Measurements from ENCODE around the gene PFDN1.
"Not testable (repeated sequence)": the region's sequence is repeated elsewhere in the genome, so short reads cannot be mapped to it uniquely, and the experiment has no call there.

The PFDN1 gene

DNA sequence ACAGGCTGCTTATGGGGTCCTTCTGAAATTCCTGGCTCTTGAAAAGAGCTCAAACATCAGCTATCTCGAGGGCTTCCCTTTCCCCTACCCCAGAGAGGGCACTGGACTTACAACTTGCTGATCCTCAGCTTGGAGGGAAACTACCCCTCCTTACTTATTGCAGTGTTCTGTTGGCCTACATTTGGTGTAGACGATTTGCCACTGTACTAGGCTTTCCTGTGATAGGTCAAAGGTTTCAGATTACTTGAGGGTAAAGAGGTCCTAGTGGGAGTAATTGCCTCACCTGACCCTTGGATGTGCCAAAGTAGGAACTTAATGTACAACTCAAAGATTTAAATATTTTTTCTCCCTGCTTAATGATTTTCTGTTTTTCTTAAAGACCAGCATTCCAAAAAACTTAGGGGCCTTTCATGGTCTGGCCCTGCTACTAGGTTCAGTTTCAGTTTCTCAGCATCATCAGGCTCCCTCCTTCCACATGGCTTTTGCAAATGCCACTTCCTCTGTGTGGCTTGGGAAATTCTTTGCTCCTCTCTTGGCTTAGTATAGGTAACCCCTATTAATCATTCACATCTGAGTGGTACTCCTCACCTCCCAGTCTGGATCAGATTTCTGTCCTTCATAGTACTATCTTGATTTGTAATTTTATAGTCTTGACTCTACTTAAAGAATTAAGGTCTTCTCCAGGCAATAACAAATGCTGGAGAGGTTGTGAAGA lies 95.5 kb downstream of the PFDN1 start:
- no peak for DNase-seq

DNA sequence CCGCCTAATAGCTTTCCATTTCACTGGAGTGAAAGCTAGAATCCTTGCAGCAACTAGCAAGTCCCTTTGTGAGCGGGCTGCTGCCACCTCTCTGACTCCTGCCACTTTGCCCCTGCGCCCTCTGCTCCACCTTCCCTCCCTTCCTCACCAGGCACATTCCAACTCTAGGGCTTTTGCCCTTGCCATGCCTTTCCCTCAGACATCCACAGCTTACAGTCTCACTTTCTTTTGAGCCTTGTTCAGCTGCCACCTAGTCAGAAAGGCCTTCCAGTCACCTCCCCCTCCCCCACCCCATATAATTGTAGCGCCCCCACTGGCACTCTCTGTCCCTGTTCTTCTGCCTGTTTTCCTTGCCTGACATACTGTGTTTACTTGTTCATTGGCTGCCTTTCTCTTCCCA lies 96.9 kb downstream of the PFDN1 start:
- DNase-seq: no peak

DNA sequence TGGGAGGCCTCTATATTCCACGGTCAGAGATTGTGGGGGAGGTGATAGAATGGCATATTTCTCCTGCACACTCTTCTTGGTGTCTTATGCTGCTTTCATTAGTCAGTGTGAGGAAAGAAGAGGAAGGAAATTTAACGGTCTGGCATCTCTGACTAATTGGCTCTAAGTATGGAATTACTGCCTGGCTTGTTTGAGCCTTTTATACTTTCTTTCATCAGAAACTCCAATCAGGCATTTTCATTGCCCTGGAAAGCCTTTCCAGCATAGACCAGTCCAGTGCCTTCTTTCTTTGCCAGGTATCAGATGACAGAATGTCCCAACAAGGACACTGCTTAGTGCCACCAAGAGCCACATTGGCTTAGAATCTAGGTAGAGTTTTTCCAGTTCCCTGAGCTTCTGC lies 97.7 kb downstream of the PFDN1 start:
- DNase-seq: no peak

DNA sequence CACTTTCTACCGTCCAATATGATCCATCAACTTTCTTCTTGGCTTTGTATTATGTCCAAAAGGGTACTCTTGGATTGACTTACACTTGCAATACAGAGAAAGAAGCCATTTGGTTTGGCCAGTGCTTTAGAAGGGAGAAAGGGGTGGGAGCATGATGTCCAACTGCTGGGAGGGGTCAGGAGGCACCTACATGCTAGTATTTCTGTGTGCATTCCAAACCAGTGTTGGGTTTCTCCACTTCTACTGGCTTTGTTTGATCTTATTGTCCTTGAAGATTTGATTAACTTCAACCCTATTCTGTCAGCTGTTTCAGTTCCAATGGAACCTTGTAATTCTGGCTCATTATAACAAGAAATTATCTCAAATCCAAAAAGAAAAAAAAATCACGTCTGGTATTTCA lies 100.3 kb downstream of the PFDN1 start:
- no peak for DNase-seq

DNA sequence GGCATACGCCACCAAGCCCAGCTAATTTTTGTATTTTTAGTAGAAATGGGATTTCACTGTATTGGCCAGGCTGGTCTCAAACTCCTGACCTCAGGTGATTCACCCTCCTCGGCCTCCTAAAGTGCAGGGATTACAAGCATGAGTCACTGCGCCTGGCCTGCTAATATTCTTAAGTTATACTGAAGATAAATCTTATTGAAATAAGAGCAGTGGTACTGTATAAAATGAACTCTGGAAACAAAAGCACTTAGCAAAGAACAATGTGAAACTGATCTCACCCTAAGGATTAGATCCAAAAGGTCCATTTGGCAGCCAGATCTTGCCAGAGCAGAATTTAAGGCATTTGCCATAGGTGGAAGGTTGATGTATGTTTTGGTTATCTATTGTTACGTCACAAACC lies 100.8 kb downstream of the PFDN1 start:
- no peak for DNase-seq

DNA sequence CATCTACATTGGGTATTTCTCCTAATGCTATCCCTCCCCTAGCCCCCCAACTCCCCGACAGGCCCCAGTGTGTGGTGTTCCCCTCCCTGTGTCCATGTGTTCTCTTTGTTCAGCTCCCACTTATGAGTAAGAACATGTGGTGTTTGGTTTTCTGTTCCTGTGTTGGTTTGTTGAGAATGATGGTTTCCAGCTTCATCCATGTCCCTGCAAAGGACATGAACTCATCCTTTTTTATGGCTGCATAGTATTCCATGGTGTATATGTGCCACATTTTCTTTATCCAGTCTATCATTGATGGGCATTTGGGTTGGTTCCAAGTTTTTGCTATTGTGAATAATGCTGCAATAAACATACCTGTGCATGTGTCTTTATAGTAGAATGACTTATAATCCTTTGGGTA lies 104.0 kb downstream of the PFDN1 start:
- not testable (repeated sequence) for DNase-seq

DNA sequence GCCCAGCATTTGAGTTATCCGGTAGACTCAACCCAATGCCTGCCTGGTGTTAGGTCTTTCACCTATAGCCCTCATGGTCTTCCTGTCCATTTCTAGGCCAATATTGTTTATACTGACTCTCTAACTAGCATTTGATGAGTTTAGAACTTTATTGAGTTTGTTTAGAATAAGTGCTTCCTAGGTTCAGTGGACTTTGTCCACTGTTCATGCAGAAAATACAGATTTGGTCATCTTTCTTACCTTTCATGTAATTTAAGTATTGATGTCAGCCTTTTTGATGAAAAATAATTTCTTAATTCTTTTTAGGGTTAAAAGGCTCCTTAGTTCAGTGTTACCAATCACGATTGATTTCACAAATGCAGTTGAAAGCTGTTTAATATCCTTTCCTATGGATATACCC lies 105.9 kb downstream of the PFDN1 start:
- DNase-seq: no peak

DNA sequence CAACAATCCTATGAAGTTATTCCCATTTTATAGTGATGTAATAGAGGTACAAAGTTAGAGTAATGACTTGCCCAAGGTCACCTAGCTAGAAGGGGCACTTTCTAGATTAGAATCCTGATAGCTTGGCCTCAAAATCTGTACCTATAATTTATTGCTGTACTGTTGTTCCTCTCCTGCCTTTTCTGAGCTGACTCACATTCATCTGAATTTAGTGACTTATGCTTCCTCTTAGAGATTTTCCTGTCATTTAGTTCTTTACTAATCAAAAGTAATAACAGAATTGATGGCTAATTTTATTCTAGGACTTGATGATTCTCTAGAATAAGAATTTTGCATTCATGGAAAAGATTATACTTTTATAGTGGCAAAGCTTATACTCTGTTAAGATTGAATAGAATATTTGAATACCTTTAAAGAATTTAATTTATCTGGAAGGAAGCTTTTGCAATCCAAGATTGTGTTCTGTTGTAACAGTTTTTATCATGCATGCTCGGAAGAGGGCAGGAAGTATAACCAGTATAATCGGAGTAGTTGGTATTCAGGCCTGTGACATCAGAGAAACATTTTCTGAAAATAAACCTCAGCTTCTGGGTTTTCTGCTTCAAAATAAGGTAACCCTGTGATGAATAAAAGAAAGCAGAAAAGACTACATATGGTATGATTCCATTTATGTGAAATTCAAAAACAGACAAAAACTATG lies 106.6 kb downstream of the PFDN1 start:
- no peak for DNase-seq

Measured in activated CD4-positive, alpha-beta T cell treated with anti-CD3 and anti-CD28 coated beads, Interleukin-2, amount 50 U/mL, for 1 hour (primary cell).